A673 (cell line): ENCODE measurements around the gene RAET1E.

ENCODE experiments used
- EZH2 ChIP-seq: fragments of 200-600 bp; sonication (generic); IDR thresholded peaks from 2 replicates; pipeline ENCODE4 v1.6.1; 2017; ENCODE audit warnings: borderline replicate concordance, low read depth, mild to moderate bottlenecking, mixed read lengths, antibody characterized with exemption, low read length; ENCODE audit not compliant: poor library complexity, severe bottlenecking
- TF ChIP-seq, protein P1 (sequence below): fragments of 300-800, 200-600 bp; sonication (generic); conservative IDR thresholded peaks from 2 replicates; pipeline ENCODE4 v1.5.1; 2017; ENCODE audit warnings: low read depth, mild to moderate bottlenecking, antibody characterized with exemption, low read length, moderate library complexity, mixed read lengths

DNA sequence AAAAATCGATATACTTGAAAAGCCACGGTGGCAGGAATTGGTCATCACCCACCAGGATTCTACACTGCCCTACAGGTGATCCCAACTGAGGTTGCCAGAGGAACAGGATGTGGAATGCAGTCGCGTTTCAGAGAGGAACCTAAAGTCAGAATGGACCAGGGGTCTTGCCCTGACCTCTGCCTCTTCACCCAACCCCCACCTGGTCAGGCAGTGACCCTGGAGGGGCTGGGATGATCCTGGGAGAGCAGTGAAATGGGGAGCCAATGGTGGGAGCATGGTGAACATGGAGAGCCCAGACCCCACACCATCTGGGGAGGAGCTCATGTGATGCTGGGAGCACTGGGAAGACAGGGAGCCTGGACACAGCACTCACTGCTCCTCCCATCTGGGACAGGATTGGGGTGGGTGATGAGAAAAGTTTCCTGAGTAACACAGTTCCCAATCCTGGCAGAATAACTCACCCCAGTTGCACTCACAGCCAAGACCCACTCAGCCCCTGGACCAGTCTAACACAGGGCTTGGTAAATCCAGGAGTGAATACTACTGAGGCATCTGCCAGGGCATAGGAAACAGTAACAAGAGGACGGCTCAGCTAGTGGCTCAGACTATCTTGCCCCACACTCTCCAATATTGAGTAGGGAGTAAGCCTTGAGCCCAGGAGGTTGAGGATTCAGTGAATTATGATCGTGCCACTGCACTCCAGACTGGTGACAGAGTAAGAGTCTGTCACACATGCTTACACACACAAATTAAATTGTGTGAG is 42.2 kb upstream of the RAET1E start:
- TF ChIP-seq, protein P1, sequence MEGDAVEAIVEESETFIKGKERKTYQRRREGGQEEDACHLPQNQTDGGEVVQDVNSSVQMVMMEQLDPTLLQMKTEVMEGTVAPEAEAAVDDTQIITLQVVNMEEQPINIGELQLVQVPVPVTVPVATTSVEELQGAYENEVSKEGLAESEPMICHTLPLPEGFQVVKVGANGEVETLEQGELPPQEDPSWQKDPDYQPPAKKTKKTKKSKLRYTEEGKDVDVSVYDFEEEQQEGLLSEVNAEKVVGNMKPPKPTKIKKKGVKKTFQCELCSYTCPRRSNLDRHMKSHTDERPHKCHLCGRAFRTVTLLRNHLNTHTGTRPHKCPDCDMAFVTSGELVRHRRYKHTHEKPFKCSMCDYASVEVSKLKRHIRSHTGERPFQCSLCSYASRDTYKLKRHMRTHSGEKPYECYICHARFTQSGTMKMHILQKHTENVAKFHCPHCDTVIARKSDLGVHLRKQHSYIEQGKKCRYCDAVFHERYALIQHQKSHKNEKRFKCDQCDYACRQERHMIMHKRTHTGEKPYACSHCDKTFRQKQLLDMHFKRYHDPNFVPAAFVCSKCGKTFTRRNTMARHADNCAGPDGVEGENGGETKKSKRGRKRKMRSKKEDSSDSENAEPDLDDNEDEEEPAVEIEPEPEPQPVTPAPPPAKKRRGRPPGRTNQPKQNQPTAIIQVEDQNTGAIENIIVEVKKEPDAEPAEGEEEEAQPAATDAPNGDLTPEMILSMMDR = no peak
- TF ChIP-seq EZH2 = no peak
